ENCODE data around the gene RGS12. TPM values are rescaled to one million over a fixed set of nuclear protein-coding genes. Genes with fewer than 3 reads are reported as not detected.

Gene RGS12
- total and polyA plus RNA-seq, 2 experiments from 2014 or later: 19.6 to 22.5 TPM

- H3K4me1 ChIP-seq (ENCODE audit: insufficient read depth): peaks cover 12% of the 10 kb centered on the region
These were observed 751 bp upstream of the RGS12 start for GRCh38 chr4:3291969-3292570.

GRCh38 chr4:3293401-3294391, 875 bp downstream of the RGS12 start:
- no peak for TF ChIP-seq CTCF (IDR thresholded peaks at IDR 0.05; ENCODE audit: poor library complexity)
- no peak for TF ChIP-seq EZH2 (IDR thresholded peaks at IDR 0.05; ENCODE audit: borderline replicate concordance)
- no peak for TF ChIP-seq EZH2phosphoT487 (IDR thresholded peaks at IDR 0.05; ENCODE audit: low read depth, severe bottlenecking, unreplicated experiment)
- Histone ChIP-seq H3K36me3 (replicated peaks; ENCODE audit: insufficient read depth, low read depth) (no peaks in the 10 kb centered on the region), H3K27me3 (no peaks in the 10 kb centered on the region), H3K27ac (peak overlapping the region; percentile 84), H2AFZ (peak overlapping the region; percentile 63), H3K4me2 (peak overlapping the region; percentile 88), H3K9me2 (replicated peaks; ENCODE audit: insufficient read depth) (no peaks in the 10 kb centered on the region), H3K79me2 (peaks cover 53% of the 10 kb centered on the region), H3K9me3 (ENCODE audit: low read depth) (no peaks in the 10 kb centered on the region), H4K20me1 (ENCODE audit: insufficient read depth, poor library complexity, severe bottlenecking) (peaks cover under 1% of the 10 kb centered on the region), H3K4me1 (ENCODE audit: insufficient read depth) (peaks cover 12% of the 10 kb centered on the region), H3K4me3 (peak overlapping the region; percentile 88)
- no peak for DNase-seq (ENCODE audit: low spot score)
- whole genome bisulfite sequencing (ENCODE audit: low lambda C conversion rate, missing lambda C conversion rate): 32% methylated on average over 24 of the region's 42 CpGs

More at GRCh38 chr4:3291969-3292570, 751 bp upstream of the RGS12 start:
- Histone ChIP-seq H3K4me2 (peak overlapping the region; percentile 99), H3K36me3 (replicated peaks; ENCODE audit: insufficient read depth, low read depth) (no peaks in the 10 kb centered on the region), H2AFZ (peak overlapping the region; percentile 97), H3K4me3 (peak overlapping the region; percentile 96), H3K27ac (peak overlapping the region; percentile 95), H3K9me2 (replicated peaks; ENCODE audit: insufficient read depth) (no peaks in the 10 kb centered on the region), H3K27me3 (no peaks in the 10 kb centered on the region), H3K9me3 (ENCODE audit: low read depth) (no peaks in the 10 kb centered on the region), H4K20me1 (ENCODE audit: insufficient read depth, poor library complexity, severe bottlenecking) (no peaks in the 10 kb centered on the region), H3K79me2 (peaks cover 37% of the 10 kb centered on the region)
- WGBS (ENCODE audit: low lambda C conversion rate, missing lambda C conversion rate): under 1% methylated on average over 54 of the region's 60 CpGs
- TF ChIP-seq EZH2 (IDR thresholded peaks at IDR 0.05; ENCODE audit: borderline replicate concordance) (no peak), CTCF (IDR thresholded peaks at IDR 0.05; ENCODE audit: poor library complexity) (no peak), EZH2phosphoT487 (IDR thresholded peaks at IDR 0.05; ENCODE audit: low read depth, severe bottlenecking, unreplicated experiment) (no peak)
- DNase-seq (ENCODE audit: low spot score): peak; percentile 80

- Histone ChIP-seq H2AFZ (no peak overlapping the region), H3K36me3 (replicated peaks; ENCODE audit: insufficient read depth, low read depth) (no peaks in the 10 kb centered on the region), H3K4me2 (peak overlapping the region; percentile 88), H3K79me2 (peaks cover 63% of the 10 kb centered on the region), H3K4me3 (no peak overlapping the region), H3K9me3 (ENCODE audit: low read depth) (no peaks in the 10 kb centered on the region), H3K4me1 (ENCODE audit: insufficient read depth) (peaks cover 12% of the 10 kb centered on the region), H3K27me3 (no peaks in the 10 kb centered on the region), H3K27ac (no peak overlapping the region), H3K9me2 (replicated peaks; ENCODE audit: insufficient read depth) (no peaks in the 10 kb centered on the region), H4K20me1 (ENCODE audit: insufficient read depth, poor library complexity, severe bottlenecking) (peaks cover 9% of the 10 kb centered on the region)
- no peak for DNase-seq (ENCODE audit: low spot score)
- TF ChIP-seq EZH2phosphoT487 (IDR thresholded peaks at IDR 0.05; ENCODE audit: low read depth, severe bottlenecking, unreplicated experiment) (no peak), EZH2 (IDR thresholded peaks at IDR 0.05; ENCODE audit: borderline replicate concordance) (no peak), CTCF (IDR thresholded peaks at IDR 0.05; ENCODE audit: poor library complexity) (no peak)
- 91% methylated on average over 18 of the region's 19 CpGs for WGBS (ENCODE audit: low lambda C conversion rate, missing lambda C conversion rate)
These were observed 1.8 kb downstream of the RGS12 start for GRCh38 chr4:3294401-3295241.

Data from hepatocyte (in vitro differentiated cells).